Pancreas (tissue), 10 donors: ENCODE data around the gene CNTN5. TPM values are rescaled to one million over a fixed set of nuclear protein-coding genes. Genes with fewer than 3 reads are reported as not detected.

ENCODE experiments used
- ATAC-seq, 4 donors: fragments of 200-7000 bp; cut with Tn5 transposase; one replicate each; pipeline versions ENCODE4 v1.8.0 to v1.9.1; 2020; ENCODE audit warnings: mild to moderate bottlenecking in 4 of 4, moderate library complexity in 4 of 4
- DNase-seq, 6 donors: peaks; one replicate each; pipeline ENCODE4 v3.0.0-alpha.2; 2020
- FAIRE-seq: peaks from 2 replicates; lab custom pipeline; 2012; peaks lifted over from hg19 to GRCh38; lab: Jason Lieb, UNC
- H3K27ac ChIP-seq, 4 donors: fragments of 200-600 bp; sonication (generic); 1 replicate in 3 of 4; 2 replicates in 1 of 4; pipeline versions ENCODE4 v1.5.0 to v1.8.0; 2020
- H3K27me3 ChIP-seq, 4 donors: fragments of 200-600 bp; one replicate each; pipeline ENCODE4 v1.8.0; 2021
- H3K36me3 ChIP-seq, 3 donors: fragments of 200-600 bp; sonication (generic) in 1 of 3; one replicate each; pipeline versions ENCODE4 v1.5.0 to v1.8.0; 2020 to 2021
- H3K4me1 ChIP-seq, 3 donors: fragments of 200-600 bp; one replicate each; pipeline ENCODE4 v1.8.0; 2021
- H3K4me3 ChIP-seq, 4 donors: fragments of 200-600 bp; sonication (generic) in 2 of 4; one replicate each; pipeline versions ENCODE4 v1.5.0 to v1.8.0; 2020 to 2021
- H3K9me3 ChIP-seq, 4 donors: fragments of 200-600 bp; one replicate each; pipeline ENCODE4 v1.8.0; 2021
- WGBS, 2 donors: extraction: QIAGEN DNeasy Blood & Tissue Kit; methylation state at CpG; one replicate each; pipeline ENCODE4 v1.1.7; 2013; 5-methylcytosine and 5-hydroxymethylcytosine counted together
- intact Hi-C, 3 donors: fragments of 100-400 bp; cut with DNase I; formaldehyde crosslinking; loops; one replicate each; pipeline versions ENCODE4 v1.11.1 to v1.14.2; 2022
- polyA plus RNA-seq, 2 donors: library from polyadenylated mRNA; stranded (reverse); fragments of 200-250 nt; gene quantifications; one replicate each; pipeline ENCODE4 v1.2.3, GENCODE V29; 2013
- total RNA-seq, 6 donors: library from RNA; stranded (reverse); fragmentation: NEBNext Ultra II Directional in 4 of 6; extraction: Animal tissue kit (Norgen Biotek cat#: 25700) in 4 of 6; gene quantifications; one replicate each; pipeline versions ENCODE4 v1.2.1 to v1.2.4, GENCODE V29; 2021 to 2023
- TF ChIP-seq, protein P1 (sequence below), 4 donors: fragments of 200-600 bp; sonication (generic) in 3 of 4; IDR thresholded peaks; one replicate each; pipeline versions ENCODE4 v1.5.0 to v1.8.0; 2021; ENCODE audit warnings: antibody characterized with exemption in 4 of 4
- donor health status: healthy with polysubstance abuse.
- donor health status: DM: no; HTN: no; CAD: no; lungs with moderate emphysema.
- donor health status: DM: no; HTN: no; CAD: no.
- donor health status: control.
- donor health status: control.
- donor health status: Bipolar disorder and iron deficiency.
- donor health status: DM: yes; HTN: yes; CAD: no.
- donor health status: DM: no; HTN: no; CAD: no.
- donor health status: DM: no; HTN: no; CAD: no.
- donor health status: DM: yes; HTN: yes; CAD: no.

CNTN5 gene
- total and polyA plus RNA-seq, 8 donors = 0.11 to 1.2 (median 0.58) TPM

GRCh38 chr11:100066399-100066798 is 1045.7 kb downstream of the CNTN5 start:
- intact Hi-C loops = no loop called here
- no peaks in the 10 kb centered on the region for H3K9me3 ChIP-seq
- H3K4me1 ChIP-seq = no peaks in the 10 kb centered on the region
- no peak overlapping the region for H3K4me3 ChIP-seq
- TF ChIP-seq, protein P1, sequence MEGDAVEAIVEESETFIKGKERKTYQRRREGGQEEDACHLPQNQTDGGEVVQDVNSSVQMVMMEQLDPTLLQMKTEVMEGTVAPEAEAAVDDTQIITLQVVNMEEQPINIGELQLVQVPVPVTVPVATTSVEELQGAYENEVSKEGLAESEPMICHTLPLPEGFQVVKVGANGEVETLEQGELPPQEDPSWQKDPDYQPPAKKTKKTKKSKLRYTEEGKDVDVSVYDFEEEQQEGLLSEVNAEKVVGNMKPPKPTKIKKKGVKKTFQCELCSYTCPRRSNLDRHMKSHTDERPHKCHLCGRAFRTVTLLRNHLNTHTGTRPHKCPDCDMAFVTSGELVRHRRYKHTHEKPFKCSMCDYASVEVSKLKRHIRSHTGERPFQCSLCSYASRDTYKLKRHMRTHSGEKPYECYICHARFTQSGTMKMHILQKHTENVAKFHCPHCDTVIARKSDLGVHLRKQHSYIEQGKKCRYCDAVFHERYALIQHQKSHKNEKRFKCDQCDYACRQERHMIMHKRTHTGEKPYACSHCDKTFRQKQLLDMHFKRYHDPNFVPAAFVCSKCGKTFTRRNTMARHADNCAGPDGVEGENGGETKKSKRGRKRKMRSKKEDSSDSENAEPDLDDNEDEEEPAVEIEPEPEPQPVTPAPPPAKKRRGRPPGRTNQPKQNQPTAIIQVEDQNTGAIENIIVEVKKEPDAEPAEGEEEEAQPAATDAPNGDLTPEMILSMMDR (IDR thresholded peaks at IDR 0.05) = no peak
- FAIRE-seq (no peak), DNase-seq (no peak), ATAC-seq (no peak)
- no peaks in the 10 kb centered on the region for H3K36me3 ChIP-seq
- no peaks in the 10 kb centered on the region for H3K27me3 ChIP-seq
- H3K27ac ChIP-seq = no peak overlapping the region
- WGBS, 2 donors = 85 to 88% methylated on average over 2 of the region's 2 CpGs

DNA sequence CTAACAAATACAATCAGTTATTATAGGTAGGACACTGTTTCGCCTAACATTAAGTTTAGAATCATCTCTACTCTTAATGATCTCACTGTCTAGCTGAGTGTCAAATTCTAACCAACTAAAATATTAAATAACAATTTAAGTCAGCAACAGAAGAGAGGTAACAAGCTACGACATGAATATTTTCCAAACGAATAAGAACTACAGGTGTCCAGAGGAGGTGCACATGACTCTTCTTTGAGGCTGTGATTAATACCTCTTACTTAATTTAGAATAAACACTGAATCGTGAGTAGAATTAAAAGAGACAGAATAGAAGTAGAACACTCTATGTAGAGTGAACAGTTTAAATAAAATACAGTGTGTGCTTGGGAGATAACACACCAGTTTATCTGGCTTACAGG is 1047.4 kb downstream of the CNTN5 start:
- H3K4me1 ChIP-seq = no peaks in the 10 kb centered on the region
- intact Hi-C loops = no loop called here
- H3K27me3 ChIP-seq = no peaks in the 10 kb centered on the region
- H3K9me3 ChIP-seq = no peaks in the 10 kb centered on the region
- 56 to 58% methylated on average over 4 of the region's 4 CpGs for WGBS, 2 donors
- ATAC-seq = no peak
- H3K4me3 ChIP-seq = no peak overlapping the region
- no peak for DNase-seq
- no peaks in the 10 kb centered on the region for H3K36me3 ChIP-seq
- TF ChIP-seq, protein P1 (IDR thresholded peaks at IDR 0.05) = no peak
- no peak overlapping the region for H3K27ac ChIP-seq
- FAIRE-seq = no peak

- DNase-seq (no peak), ATAC-seq (no peak), FAIRE-seq (no peak)
- no peak overlapping the region for H3K27ac ChIP-seq
- no peaks in the 10 kb centered on the region for H3K36me3 ChIP-seq
- H3K9me3 ChIP-seq = no peaks in the 10 kb centered on the region
- TF ChIP-seq, protein P1 (IDR thresholded peaks at IDR 0.05) = no peak
- H3K27me3 ChIP-seq = no peaks in the 10 kb centered on the region
- H3K4me3 ChIP-seq = no peak overlapping the region
- H3K4me1 ChIP-seq = no peaks in the 10 kb centered on the region
- intact Hi-C loops = no loop called here
Observed at GRCh38 chr11:100072131-100072530, 1051.4 kb downstream of the CNTN5 start.

GRCh38 chr11:100080381-100080780 is 1059.6 kb downstream of the CNTN5 start:
- FAIRE-seq = no peak
- no peaks in the 10 kb centered on the region for H3K4me1 ChIP-seq

DNA sequence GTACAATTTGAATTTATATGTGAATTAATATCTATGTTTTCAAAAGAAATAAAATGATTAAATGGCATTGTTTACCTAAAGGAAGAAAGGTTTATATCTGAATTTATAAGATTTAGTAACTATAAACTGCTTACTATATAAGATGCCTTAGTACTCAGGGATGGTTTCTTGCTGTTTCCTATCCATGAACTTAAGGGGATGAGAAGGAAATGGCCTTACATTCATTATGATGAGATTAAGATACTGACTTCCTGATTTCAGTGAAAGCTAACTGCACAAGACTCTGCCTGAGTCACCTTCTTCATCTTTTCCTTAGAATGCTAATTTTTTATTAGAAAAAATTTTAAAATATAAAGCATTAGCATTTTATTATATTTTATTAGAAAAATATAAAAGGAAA is 1060.1 kb downstream of the CNTN5 start:
- ATAC-seq = no peak
- Histone ChIP-seq H3K4me3 (no peak overlapping the region), H3K4me1 (no peaks in the 10 kb centered on the region), H3K27ac (no peak overlapping the region), H3K36me3 (no peaks in the 10 kb centered on the region), H3K9me3 (no peaks in the 10 kb centered on the region), H3K27me3 (no peaks in the 10 kb centered on the region)
- intact Hi-C loops = no loop called here
- DNase-seq = no peak
- no peak for FAIRE-seq
- TF ChIP-seq, protein P1 (IDR thresholded peaks at IDR 0.05) = no peak

More at GRCh38 chr11:100080381-100080780, 1059.6 kb downstream of the CNTN5 start:
- Histone ChIP-seq H3K27me3 (no peaks in the 10 kb centered on the region), H3K9me3 (no peaks in the 10 kb centered on the region), H3K27ac (no peak overlapping the region), H3K4me3 (no peak overlapping the region), H3K36me3 (no peaks in the 10 kb centered on the region)
- 79 to 93% methylated on average over 2 of the region's 2 CpGs for WGBS, 2 donors
- intact Hi-C loops = no loop called here
- DNase-seq = no peak
- no peak for ATAC-seq
- TF ChIP-seq, protein P1 (IDR thresholded peaks at IDR 0.05) = no peak
